GM10847 (cell line): ENCODE results near the gene STPG2.

ENCODE experiments used
- POLR2A ChIP-seq: IDR thresholded peaks from 2 replicates; pipeline ENCODE4 v1.6.1; 2011; ENCODE audit not compliant: insufficient read length; ENCODE audit errors: extremely low read depth

STPG2 gene

DNA sequence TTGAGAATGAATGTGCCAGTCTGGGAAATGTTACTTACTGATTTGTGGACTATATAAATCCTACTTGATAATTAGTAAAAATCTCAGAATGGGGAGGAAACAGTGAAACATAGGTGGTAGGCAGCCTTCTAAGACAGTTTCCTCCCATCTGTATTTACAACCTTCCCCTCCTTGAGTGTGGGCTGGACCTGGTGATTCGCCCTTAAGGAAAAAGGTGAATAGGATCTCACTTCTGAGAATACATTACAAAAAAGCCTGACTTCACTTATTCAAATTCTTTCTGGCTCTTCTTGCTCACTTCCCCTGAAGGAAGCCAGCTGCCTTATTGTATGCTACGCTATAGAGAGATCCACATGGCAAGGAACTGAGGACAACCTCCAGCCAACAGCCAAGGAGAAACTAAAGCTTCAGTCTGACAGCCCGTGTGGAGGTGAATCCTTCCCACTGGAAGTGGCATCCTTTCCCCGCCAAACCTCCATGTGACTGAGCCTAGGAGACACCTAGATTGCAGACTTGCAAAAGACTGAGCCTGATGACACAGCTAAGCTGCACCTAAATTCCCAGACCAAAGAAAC lies 585.0 kb downstream of the STPG2 start:
- TF ChIP-seq POLR2A = no peak

DNA sequence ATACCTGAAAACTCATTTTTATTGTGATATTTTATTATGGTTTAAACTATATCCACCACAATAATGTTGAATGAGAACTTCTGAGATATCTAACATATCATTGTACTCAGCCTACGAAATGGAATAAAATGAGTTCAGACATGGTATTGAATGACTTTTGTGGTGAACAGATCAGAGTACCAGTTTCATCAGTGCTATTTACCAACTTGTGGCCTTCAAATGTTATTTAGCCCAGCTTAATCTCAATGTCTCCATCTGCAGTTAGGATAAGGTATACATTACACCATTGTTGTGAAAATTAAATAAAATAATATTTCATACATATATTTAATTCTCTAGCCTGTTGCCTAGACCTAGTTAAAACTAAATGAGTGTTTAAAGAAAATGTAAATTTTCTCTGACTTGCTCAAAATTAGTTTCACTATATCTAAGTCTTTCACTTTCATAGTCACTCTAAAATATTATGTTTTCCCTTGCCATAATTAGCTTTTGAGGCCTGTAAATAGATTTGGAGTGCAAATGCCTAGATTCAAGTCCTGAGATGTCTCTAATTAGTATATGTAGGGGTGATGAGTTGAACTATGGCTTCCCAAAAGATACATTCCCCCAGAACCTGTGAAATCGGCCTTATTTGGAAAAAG lies 594.2 kb downstream of the STPG2 start:
- no peak for TF ChIP-seq POLR2A

- TF ChIP-seq POLR2A = no peak
Measured at GRCh38 chr4:97548186-97548585, 595.1 kb downstream of the STPG2 start.

GRCh38 chr4:97531351-97531750 lies 611.9 kb downstream of the STPG2 start:
- no peak for TF ChIP-seq POLR2A

DNA sequence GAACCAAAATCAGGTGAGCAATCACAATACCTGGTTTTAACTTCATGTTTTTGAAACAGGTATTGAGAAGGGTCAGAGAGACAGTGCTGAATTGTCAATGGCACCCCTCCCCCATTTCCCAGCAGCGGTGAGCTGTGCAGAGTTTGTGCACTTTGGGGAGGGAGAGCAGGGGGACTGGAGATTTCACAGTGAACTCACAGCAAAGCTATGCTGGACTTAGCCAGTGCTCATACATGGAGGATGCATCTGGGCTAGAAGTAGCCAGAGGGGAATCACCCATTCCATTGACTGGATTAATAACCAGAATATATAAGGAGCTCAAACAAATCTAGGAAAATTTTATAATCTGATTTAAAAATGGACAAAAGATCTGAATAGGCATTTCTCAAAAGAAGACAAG lies 612.6 kb downstream of the STPG2 start:
- no peak for TF ChIP-seq POLR2A

DNA sequence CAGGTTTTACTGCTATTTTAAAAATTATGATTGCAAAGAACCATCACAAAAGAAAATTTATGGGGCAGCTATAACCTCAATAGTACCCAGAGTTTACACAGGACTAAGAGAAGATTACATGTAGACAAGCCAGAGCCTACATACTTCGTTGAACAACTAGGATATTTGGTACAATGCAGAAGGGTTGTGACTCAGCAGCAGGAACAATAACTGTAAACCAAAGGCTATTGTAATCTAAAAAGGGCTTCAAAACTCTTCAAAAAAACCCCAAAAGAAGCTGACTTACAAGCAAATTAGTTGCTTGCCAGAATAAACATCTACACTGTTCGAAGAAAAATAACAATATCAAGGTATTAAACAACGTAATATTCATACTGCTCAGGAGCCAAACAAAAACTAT lies 618.0 kb downstream of the STPG2 start:
- no peak for TF ChIP-seq POLR2A

GRCh38 chr4:97517939-97518338 lies 625.3 kb downstream of the STPG2 start:
- no peak for TF ChIP-seq POLR2A

GRCh38 chr4:97513917-97514316 lies 629.4 kb downstream of the STPG2 start:
- no peak for TF ChIP-seq POLR2A
